Ascending aorta (tissue), 2 donors: ENCODE data around the gene TSG101. TPM values are rescaled to one million over a fixed set of nuclear protein-coding genes. Genes with fewer than 3 reads are reported as not detected.

Source experiments
- DNase-seq, 2 donors: peaks; one replicate each; pipeline ENCODE4 v3.0.0-alpha.2; 2019; ENCODE audit warnings: low spot score in 2 of 2
- H3K27ac ChIP-seq, 2 donors: fragments of 200-600 bp; sonication (generic); one replicate each; pipeline ENCODE4 v1.5.1; 2016 to 2017; ENCODE audit warnings: mild to moderate bottlenecking in 1 of 2
- H3K27me3 ChIP-seq: fragments of 200-600 bp; sonication (generic); one replicate; pipeline ENCODE4 v1.5.1; 2017
- H3K36me3 ChIP-seq, 2 donors: fragments of 200-600 bp; sonication (generic); one replicate each; pipeline ENCODE4 v1.5.1; 2016
- H3K4me1 ChIP-seq, 2 donors: fragments of 200-600 bp; sonication (generic); one replicate each; pipeline ENCODE4 v1.5.1; 2016 to 2017; ENCODE audit warnings: mild to moderate bottlenecking in 1 of 2
- H3K4me3 ChIP-seq, 2 donors: fragments of 200-600 bp; sonication (generic); one replicate each; pipeline ENCODE4 v1.5.1; 2016 to 2017; ENCODE audit warnings: mild to moderate bottlenecking in 1 of 2
- H3K9me3 ChIP-seq, 2 donors: fragments of 200-600 bp; sonication (generic); one replicate each; pipeline ENCODE4 v1.5.1; 2016
- intact Hi-C: fragments of 100-400 bp; cut with DNase I; formaldehyde crosslinking; loops from one replicate; pipeline ENCODE4 v1.15.1; 2023
- total RNA-seq: library from RNA; depleted of rRNA; stranded (reverse); fragments of >200 nt; gene quantifications from one replicate; pipeline ENCODE4 v1.1.0, GENCODE V29; 2016
- TF ChIP-seq, protein P1 (sequence below), 3 experiments: fragments of 200-600 bp in 2 of 3; fragments of 450-650 bp in 1 of 3; sonication (generic) in 2 of 3; IDR thresholded peaks; one replicate each; pipeline ENCODE4 v1.5.1; 2016 to 2019; ENCODE audit warnings: antibody characterized with exemption in 3 of 3, mild to moderate bottlenecking in 1 of 3, moderate library complexity in 1 of 3

The TSG101 gene
- total RNA-seq, 1 donor from 2014 or later, result 20.3 TPM

GRCh38 chr11:18521122-18521521 is 5.6 kb downstream of the TSG101 start:
- Histone ChIP-seq H3K27ac (no peak overlapping the region), H3K36me3 (peaks cover 5 to 19% of the 10 kb centered on the region in 2 donors), H3K27me3 (no peaks in the 10 kb centered on the region), H3K4me3 (no peak overlapping the region), H3K9me3 (no peaks in the 10 kb centered on the region), H3K4me1 (peaks cover 0 to 4% of the 10 kb centered on the region in 2 donors)
- intact Hi-C loops, result no loop called here
- TF ChIP-seq, protein P1, sequence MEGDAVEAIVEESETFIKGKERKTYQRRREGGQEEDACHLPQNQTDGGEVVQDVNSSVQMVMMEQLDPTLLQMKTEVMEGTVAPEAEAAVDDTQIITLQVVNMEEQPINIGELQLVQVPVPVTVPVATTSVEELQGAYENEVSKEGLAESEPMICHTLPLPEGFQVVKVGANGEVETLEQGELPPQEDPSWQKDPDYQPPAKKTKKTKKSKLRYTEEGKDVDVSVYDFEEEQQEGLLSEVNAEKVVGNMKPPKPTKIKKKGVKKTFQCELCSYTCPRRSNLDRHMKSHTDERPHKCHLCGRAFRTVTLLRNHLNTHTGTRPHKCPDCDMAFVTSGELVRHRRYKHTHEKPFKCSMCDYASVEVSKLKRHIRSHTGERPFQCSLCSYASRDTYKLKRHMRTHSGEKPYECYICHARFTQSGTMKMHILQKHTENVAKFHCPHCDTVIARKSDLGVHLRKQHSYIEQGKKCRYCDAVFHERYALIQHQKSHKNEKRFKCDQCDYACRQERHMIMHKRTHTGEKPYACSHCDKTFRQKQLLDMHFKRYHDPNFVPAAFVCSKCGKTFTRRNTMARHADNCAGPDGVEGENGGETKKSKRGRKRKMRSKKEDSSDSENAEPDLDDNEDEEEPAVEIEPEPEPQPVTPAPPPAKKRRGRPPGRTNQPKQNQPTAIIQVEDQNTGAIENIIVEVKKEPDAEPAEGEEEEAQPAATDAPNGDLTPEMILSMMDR (IDR thresholded peaks at IDR 0.05), result no peak
- no peak for DNase-seq

DNA sequence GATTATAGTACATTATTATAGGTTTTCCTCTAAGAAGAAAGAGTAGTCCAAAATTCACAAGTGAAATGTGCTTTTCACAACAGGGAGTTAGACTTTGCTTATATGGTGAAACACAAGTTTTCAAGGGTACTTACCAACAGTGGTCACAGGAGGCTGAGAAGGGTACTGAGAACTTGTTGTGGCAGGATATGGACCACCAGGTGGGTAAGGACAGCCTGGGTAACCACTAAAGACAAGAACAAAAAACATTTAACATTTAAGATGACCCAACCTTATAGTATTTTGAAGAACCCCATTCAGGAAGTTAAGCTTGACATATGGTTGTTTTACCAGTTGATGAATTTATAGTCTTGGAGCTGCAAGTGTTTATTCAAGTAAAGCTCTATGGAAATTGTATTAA is 24.4 kb downstream of the TSG101 start:
- Histone ChIP-seq H3K36me3 (peaks cover 49 to 87% of the 10 kb centered on the region in 2 donors), H3K9me3 (no peaks in the 10 kb centered on the region), H3K4me1 (no peaks in the 10 kb centered on the region), H3K4me3 (no peak overlapping the region), H3K27ac (no peak overlapping the region), H3K27me3 (no peaks in the 10 kb centered on the region)
- no peak for DNase-seq
- TF ChIP-seq, protein P1 (IDR thresholded peaks at IDR 0.05), result no peak
- intact Hi-C loops, result loop anchor here (10.0 kb wide), 1 partner anchor 208 kb away; no protein-coding TSS in a partner anchor

- H3K36me3 ChIP-seq, result peaks cover 44 to 87% of the 10 kb centered on the region in 2 donors
- no peak for DNase-seq
- no peaks in the 10 kb centered on the region for H3K4me1 ChIP-seq
- no peak overlapping the region for H3K4me3 ChIP-seq
- H3K27ac ChIP-seq, result no peak overlapping the region
- intact Hi-C loops, result loop anchor here (10.0 kb wide), 1 partner anchor 207 kb away; no protein-coding TSS in a partner anchor
- TF ChIP-seq, protein P1 (IDR thresholded peaks at IDR 0.05), result no peak
- no peaks in the 10 kb centered on the region for H3K9me3 ChIP-seq
- H3K27me3 ChIP-seq, result no peaks in the 10 kb centered on the region
Measured at GRCh38 chr11:18501629-18502028, 25.1 kb downstream of the TSG101 start.

- intact Hi-C loops, result loop anchor here (10.0 kb wide), 1 partner anchor 93 kb away; no protein-coding TSS in a partner anchor
- no peak overlapping the region for H3K27ac ChIP-seq
- H3K4me1 ChIP-seq, result no peaks in the 10 kb centered on the region
- H3K4me3 ChIP-seq, result no peak overlapping the region
- H3K36me3 ChIP-seq, result peaks cover 42 to 76% of the 10 kb centered on the region in 2 donors
- no peaks in the 10 kb centered on the region for H3K9me3 ChIP-seq
- H3K27me3 ChIP-seq, result no peaks in the 10 kb centered on the region
- DNase-seq, result no peak
- TF ChIP-seq, protein P1 (IDR thresholded peaks at IDR 0.05), result no peak
Measured at GRCh38 chr11:18498039-18498438, 28.7 kb downstream of the TSG101 start.

DNA sequence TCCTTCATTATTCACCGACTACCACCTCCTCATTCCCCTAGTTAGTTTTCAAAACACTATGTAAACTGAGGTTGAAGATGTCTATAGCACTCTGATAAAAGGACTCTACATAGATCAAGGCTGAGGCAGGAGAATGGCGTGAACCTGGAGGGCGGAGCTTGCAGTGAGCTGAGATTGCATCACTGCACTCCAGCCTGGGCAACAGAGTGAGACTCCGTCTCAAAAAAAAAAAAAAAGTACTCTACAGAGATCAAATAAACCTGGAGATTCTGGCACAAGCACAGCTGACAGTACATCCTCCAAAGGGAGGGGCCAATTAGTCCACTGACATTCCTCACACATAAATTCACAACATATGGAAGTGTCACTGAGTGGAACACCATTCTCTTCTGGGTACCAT is 31.0 kb downstream of the TSG101 start:
- H3K9me3 ChIP-seq, result no peaks in the 10 kb centered on the region
- no peaks in the 10 kb centered on the region for H3K27me3 ChIP-seq
- intact Hi-C loops, result loop anchor here (10.0 kb wide), 1 partner anchor 91 kb away; no protein-coding TSS in a partner anchor
- TF ChIP-seq, protein P1 (IDR thresholded peaks at IDR 0.05), result no peak
- H3K4me3 ChIP-seq, result no peak overlapping the region
- H3K27ac ChIP-seq, result no peak overlapping the region
- H3K36me3 ChIP-seq, result peaks cover 40 to 62% of the 10 kb centered on the region in 2 donors
- DNase-seq, result no peak
- no peaks in the 10 kb centered on the region for H3K4me1 ChIP-seq

DNA sequence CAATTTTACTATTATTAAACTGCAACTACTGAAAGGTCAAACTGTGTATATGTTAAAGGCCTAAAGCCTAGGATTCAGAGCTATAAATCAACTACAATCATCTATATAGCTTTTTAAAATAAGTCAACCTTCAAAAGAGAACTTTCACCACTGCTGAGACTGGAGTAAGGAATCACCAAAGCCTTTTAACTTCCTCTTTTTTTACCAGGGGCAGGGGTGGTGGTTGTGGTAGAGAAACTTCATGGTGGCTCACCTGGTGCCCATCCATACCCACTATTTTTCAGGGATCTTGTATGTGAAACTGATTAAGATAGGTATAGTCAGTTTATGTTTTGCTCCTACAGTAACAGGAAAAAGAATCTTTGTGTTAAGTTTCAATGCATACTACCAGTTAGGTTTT is 31.5 kb downstream of the TSG101 start:
- H3K4me3 ChIP-seq, result no peak overlapping the region
- H3K4me1 ChIP-seq, result no peaks in the 10 kb centered on the region
- TF ChIP-seq, protein P1 (IDR thresholded peaks at IDR 0.05), result no peak
- no peak for DNase-seq
- H3K36me3 ChIP-seq, result peaks cover 44 to 62% of the 10 kb centered on the region in 2 donors
- no peak overlapping the region for H3K27ac ChIP-seq
- no peaks in the 10 kb centered on the region for H3K27me3 ChIP-seq
- no peaks in the 10 kb centered on the region for H3K9me3 ChIP-seq
- intact Hi-C loops, result loop anchor here (10.0 kb wide), 1 partner anchor 90 kb away; no protein-coding TSS in a partner anchor
